ENCODE measurements around the gene ZNF74. TPM values are rescaled to one million over a fixed set of nuclear protein-coding genes. Genes with fewer than 3 reads are reported as not detected.
A peak's percentile ranks its signal among the peaks of the same experiment; 100 is the strongest.

Gene ZNF74
- total RNA-seq, 1 experiment from 2014 or later, result 34.3 TPM

DNA sequence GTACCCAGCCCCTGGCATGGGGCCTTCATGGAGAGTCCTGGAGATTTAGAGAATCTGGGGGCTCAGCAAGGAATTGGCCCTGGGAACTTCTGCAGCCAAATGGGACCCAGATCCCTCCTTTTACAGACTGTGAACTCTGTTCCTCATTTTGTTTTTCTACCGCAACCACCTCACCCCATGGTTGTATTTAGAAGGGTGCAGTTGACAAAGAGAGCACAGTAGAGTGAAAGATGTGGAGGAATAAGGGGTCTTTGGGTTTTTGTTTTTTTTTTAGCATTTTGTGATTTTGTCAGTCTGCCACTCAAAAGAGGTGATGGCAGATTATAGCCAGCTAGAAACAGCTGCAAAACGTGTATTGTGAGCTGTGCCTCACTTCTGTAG lies 1.9 kb downstream of the ZNF74 start:
- Histone ChIP-seq H2AFZ (ENCODE audit: low read length) (no peak overlapping the region), H3K4me1 (ENCODE audit: insufficient read depth, low read length) (peaks cover 8% of the 10 kb centered on the region; the same call in 1 of the 2 replicates), H4K8ac (replicated peaks; ENCODE audit: insufficient read length, low read depth, low read length) (no peak overlapping the region), H2AK5ac (ENCODE audit: insufficient read length, low read length) (no peak overlapping the region), H3K27me3 (ENCODE audit: insufficient read depth, low read length) (no peaks in the 10 kb centered on the region), H3K23me2 (ENCODE audit: insufficient read length, low read depth, low read length, poor library complexity, severe bottlenecking) (peaks cover 4% of the 10 kb centered on the region), H3K4me2 (ENCODE audit: insufficient read depth, insufficient read length, low read length) (peak overlapping the region; percentile 60), H3K23ac (ENCODE audit: insufficient read length, low read depth, low read length) (no peak overlapping the region), H3K14ac (ENCODE audit: insufficient read depth, low read length) (no peak overlapping the region), H3K4ac (ENCODE audit: low read depth, low read length) (no peak overlapping the region), H3K56ac (ENCODE audit: insufficient read length, low read depth, low read length) (no peak overlapping the region), H2BK15ac (ENCODE audit: low read depth, low read length) (no peak overlapping the region), H3K79me2 (ENCODE audit: insufficient read depth, low read length) (peaks cover 7% of the 10 kb centered on the region; the same call in 1 of the 2 replicates), H3K9ac (ENCODE audit: extremely low read depth, insufficient read length, low read length) (peak overlapping the region; percentile 17), H3K27ac (ENCODE audit: insufficient read length, low read depth, low read length) (no peak overlapping the region), H2BK5ac (ENCODE audit: insufficient read length, low read length) (no peak overlapping the region), H2BK120ac (ENCODE audit: low read depth, low read length, poor library complexity, severe bottlenecking) (no peak overlapping the region), H2BK12ac (ENCODE audit: insufficient read length, low read depth, low read length) (no peak overlapping the region), H4K5ac (ENCODE audit: insufficient read length, low read depth, low read length) (no peak overlapping the region), H4K20me1 (ENCODE audit: control insufficient read depth, insufficient read depth, insufficient read length) (no peaks in the 10 kb centered on the region), H2BK20ac (ENCODE audit: low read depth, low read length, poor library complexity, severe bottlenecking) (no peak overlapping the region), H3K18ac (ENCODE audit: insufficient read length, low read depth, low read length) (no peak overlapping the region), H3K9me3 (ENCODE audit: control insufficient read depth, low read depth, low read length) (no peaks in the 10 kb centered on the region), H3T11ph (ENCODE audit: low read length) (no peak overlapping the region), H3K79me1 (ENCODE audit: insufficient read depth, low read depth, low read length, poor library complexity, severe bottlenecking) (peaks cover 1% of the 10 kb centered on the region), H4K91ac (ENCODE audit: insufficient read length, low read depth, low read length) (no peak overlapping the region)
- H3K27ac Mint-ChIP-seq, result no peak overlapping the region; a peak in 1 of 7 replicates
- TF ChIP-seq, protein P1, sequence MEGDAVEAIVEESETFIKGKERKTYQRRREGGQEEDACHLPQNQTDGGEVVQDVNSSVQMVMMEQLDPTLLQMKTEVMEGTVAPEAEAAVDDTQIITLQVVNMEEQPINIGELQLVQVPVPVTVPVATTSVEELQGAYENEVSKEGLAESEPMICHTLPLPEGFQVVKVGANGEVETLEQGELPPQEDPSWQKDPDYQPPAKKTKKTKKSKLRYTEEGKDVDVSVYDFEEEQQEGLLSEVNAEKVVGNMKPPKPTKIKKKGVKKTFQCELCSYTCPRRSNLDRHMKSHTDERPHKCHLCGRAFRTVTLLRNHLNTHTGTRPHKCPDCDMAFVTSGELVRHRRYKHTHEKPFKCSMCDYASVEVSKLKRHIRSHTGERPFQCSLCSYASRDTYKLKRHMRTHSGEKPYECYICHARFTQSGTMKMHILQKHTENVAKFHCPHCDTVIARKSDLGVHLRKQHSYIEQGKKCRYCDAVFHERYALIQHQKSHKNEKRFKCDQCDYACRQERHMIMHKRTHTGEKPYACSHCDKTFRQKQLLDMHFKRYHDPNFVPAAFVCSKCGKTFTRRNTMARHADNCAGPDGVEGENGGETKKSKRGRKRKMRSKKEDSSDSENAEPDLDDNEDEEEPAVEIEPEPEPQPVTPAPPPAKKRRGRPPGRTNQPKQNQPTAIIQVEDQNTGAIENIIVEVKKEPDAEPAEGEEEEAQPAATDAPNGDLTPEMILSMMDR (conservative IDR thresholded peaks at IDR 0.05), result no peak
- H3K4me1 Mint-ChIP-seq, result peaks cover 20 to 22% of the 10 kb centered on the region in 2 experiments
- no peaks in the 10 kb centered on the region for H3K9me3 Mint-ChIP-seq
- DNase-seq, result no peak
- H3K27me3 Mint-ChIP-seq (ENCODE audit: low read depth), result peaks cover 3% of the 10 kb centered on the region
- H3K36me3 Mint-ChIP-seq (ENCODE audit: insufficient read depth in 1 of 3, low read depth in 3 of 3), result peaks cover 10 to 20% (median 20%) of the 10 kb centered on the region in 3 experiments
- H3K4me3 Mint-ChIP-seq, result peak overlapping the region; percentile 84 to 94
- WGBS (ENCODE audit: extremely low coverage, insufficient read length, low lambda C conversion rate), result no CpG with 5 or more reads among the region's 2 CpGs

Measured in H9 (cell line).